Measurements from ENCODE around the gene RTP4. TPM values are rescaled to one million over a fixed set of nuclear protein-coding genes. Genes with fewer than 3 reads are reported as not detected.

RTP4 gene, protein sequence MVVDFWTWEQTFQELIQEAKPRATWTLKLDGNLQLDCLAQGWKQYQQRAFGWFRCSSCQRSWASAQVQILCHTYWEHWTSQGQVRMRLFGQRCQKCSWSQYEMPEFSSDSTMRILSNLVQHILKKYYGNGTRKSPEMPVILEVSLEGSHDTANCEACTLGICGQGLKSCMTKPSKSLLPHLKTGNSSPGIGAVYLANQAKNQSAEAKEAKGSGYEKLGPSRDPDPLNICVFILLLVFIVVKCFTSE
- total RNA-seq: 3.0 and 4.1 TPM in 2 replicates

DNA sequence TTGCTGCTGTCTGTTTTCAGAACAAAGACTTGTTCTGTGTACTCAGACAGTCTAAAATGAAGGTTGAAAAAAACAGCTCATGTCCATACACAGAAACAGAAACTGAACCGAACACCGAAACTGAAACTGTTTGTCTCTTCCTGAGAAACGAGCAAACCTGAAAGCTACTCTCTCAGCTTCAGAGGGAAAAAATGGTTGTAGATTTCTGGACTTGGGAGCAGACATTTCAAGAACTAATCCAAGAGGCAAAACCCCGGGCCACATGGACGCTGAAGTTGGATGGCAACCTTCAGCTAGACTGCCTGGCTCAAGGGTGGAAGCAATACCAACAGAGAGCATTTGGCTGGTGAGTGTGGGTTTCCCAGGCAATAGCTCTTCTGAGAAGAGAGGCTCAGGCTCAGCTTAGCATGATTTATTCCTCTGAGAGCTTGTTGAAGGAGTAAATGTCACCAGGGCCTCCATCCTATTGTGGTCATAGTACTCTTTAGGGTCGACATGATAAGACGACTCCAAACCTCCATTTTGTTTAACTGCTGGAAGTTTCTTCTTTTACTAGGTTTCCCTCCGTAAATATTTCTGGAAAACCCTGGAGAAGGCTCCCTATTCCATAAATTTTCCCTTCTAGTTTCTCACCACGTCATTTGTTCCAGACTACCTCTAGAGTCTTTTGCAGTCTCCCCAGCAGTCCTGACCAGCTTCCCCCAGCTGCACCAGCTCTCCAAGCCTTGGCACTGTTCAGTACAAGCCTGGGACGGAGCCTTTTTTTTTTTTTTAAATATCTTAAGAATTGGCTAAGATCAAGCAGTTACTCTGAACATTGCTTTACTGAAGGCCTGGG lies at the start of gene RTP4:
Gene RTP4, plus strand, starts transcription at position 135 of the 838 bp plus-strand sequence. Its CDS starts 57 bp downstream, at position 192.

Other genes starting within 250 kb of the RTP4 start
- gene RPL39L, start 228.9 kb upstream of the RTP4 start, total RNA-seq: 15.1 and 19.4 TPM in 2 replicates
- not detected in 2 replicates for gene RTP1, start 170.9 kb upstream of the RTP4 start, total RNA-seq
- 10.1 and 15.3 TPM in 2 replicates for gene MASP1, start 76.6 kb upstream of the RTP4 start, total RNA-seq